GM10847 (cell line): Measurements from ENCODE around the gene RAB3C.

Experiments used
- POLR2A ChIP-seq: IDR thresholded peaks from 2 replicates; pipeline ENCODE4 v1.6.1; 2011; ENCODE audit not compliant: insufficient read length; ENCODE audit errors: extremely low read depth

Gene RAB3C

GRCh38 chr5:58855851-58856739 is 273.2 kb downstream of the RAB3C start:
- no peak for TF ChIP-seq POLR2A

GRCh38 chr5:58857609-58858008 is 274.7 kb downstream of the RAB3C start:
- TF ChIP-seq POLR2A, result no peak

- no peak for TF ChIP-seq POLR2A
Measured at GRCh38 chr5:58860680-58861079, 277.8 kb downstream of the RAB3C start.

GRCh38 chr5:58868931-58869330 is 286.1 kb downstream of the RAB3C start:
- TF ChIP-seq POLR2A, result no peak

GRCh38 chr5:58871648-58872242 is 288.9 kb downstream of the RAB3C start:
- TF ChIP-seq POLR2A, result no peak

- TF ChIP-seq POLR2A, result no peak
Measured at GRCh38 chr5:58872670-58873273, 289.9 kb downstream of the RAB3C start.

- TF ChIP-seq POLR2A, result no peak
Measured at GRCh38 chr5:58875599-58875998, 292.7 kb downstream of the RAB3C start.

- no peak for TF ChIP-seq POLR2A
Measured at GRCh38 chr5:58885260-58885659, 302.4 kb downstream of the RAB3C start.

GRCh38 chr5:58886315-58887207 is 303.7 kb downstream of the RAB3C start:
- TF ChIP-seq POLR2A, result no peak

- no peak for TF ChIP-seq POLR2A
Measured at GRCh38 chr5:58887311-58887710, 304.4 kb downstream of the RAB3C start.

- no peak for TF ChIP-seq POLR2A
Measured at GRCh38 chr5:58887721-58888409, 305.0 kb downstream of the RAB3C start.

- no peak for TF ChIP-seq POLR2A
Measured at GRCh38 chr5:58890265-58890664, 307.4 kb downstream of the RAB3C start.

GRCh38 chr5:58890701-58891085 is 307.8 kb downstream of the RAB3C start:
- no peak for TF ChIP-seq POLR2A

- no peak for TF ChIP-seq POLR2A
Measured at GRCh38 chr5:58891086-58891970, 308.5 kb downstream of the RAB3C start.
